Loucy (cell line): Measurements from ENCODE around the gene COL13A1.

ENCODE experiments used
- H2AFZ ChIP-seq: fragments of 200-600 bp; sonication (generic); 2 replicates; pipeline ENCODE4 v1.6.0; 2016; ENCODE audit warnings: antibody characterized with exemption, mild to moderate bottlenecking, low read length, moderate library complexity
- H3F3A ChIP-seq: fragments of 200-600 bp; 2 replicates; pipeline ENCODE4 v1.6.0; 2016; ENCODE audit warnings: antibody characterized with exemption, low read depth, mild to moderate bottlenecking
- H3K27me3 ChIP-seq: fragments of 200-600 bp; sonication (generic); 2 replicates; pipeline ENCODE4 v1.6.1; 2014; ENCODE audit warnings: low read length, mild to moderate bottlenecking; ENCODE audit not compliant: insufficient read depth, poor library complexity, severe bottlenecking
- H3K36me3 ChIP-seq: fragments of 200-600 bp; sonication (generic); 2 replicates; pipeline ENCODE4 v1.6.1; 2016; ENCODE audit warnings: low read length; ENCODE audit not compliant: insufficient read depth
- H3K4me1 ChIP-seq: fragments of 200-600 bp; sonication (generic); 2 replicates; pipeline ENCODE4 v1.5.1; 2014; ENCODE audit warnings: low read length, mild to moderate bottlenecking; ENCODE audit not compliant: insufficient read depth, poor library complexity, severe bottlenecking
- H3K4me2 ChIP-seq: fragments of 200-600 bp; sonication (generic); 2 replicates; pipeline ENCODE4 v1.6.0; 2014; ENCODE audit warnings: antibody characterized with exemption, low read length, low read depth, mild to moderate bottlenecking; ENCODE audit not compliant: poor library complexity, severe bottlenecking
- H3K4me3 ChIP-seq: fragments of 200-600 bp; sonication (generic); 2 replicates; pipeline ENCODE4 v1.5.1; 2014; ENCODE audit warnings: low read length, mild to moderate bottlenecking, mixed read lengths; ENCODE audit not compliant: poor library complexity, severe bottlenecking
- H3K79me2 ChIP-seq: fragments of 200-600 bp; sonication (generic); 2 replicates; pipeline ENCODE4 v1.6.1; 2014; ENCODE audit warnings: low read length; ENCODE audit not compliant: insufficient read depth
- H3K9ac ChIP-seq: fragments of 200-600 bp; sonication (generic); 2 replicates; pipeline ENCODE4 v1.6.0; 2014; ENCODE audit warnings: mild to moderate bottlenecking, low read depth, low read length, moderate library complexity; ENCODE audit not compliant: poor library complexity, severe bottlenecking
- H3K9me2 ChIP-seq: fragments of 200-600 bp; sonication (generic); replicated peaks from 2 replicates; pipeline ENCODE4 v1.6.1; 2016; ENCODE audit warnings: low read depth, low read length, mixed read lengths
- H3K9me3 ChIP-seq: fragments of 200-600 bp; sonication (generic); 2 replicates; pipeline ENCODE4 v1.6.1; 2014; ENCODE audit warnings: mild to moderate bottlenecking, antibody characterized with exemption, low read length, low read depth; ENCODE audit not compliant: insufficient read depth
- H4K20me1 ChIP-seq: fragments of 200-600 bp; sonication (generic); 2 replicates; pipeline ENCODE4 v1.6.0; 2014; ENCODE audit warnings: antibody characterized with exemption, low read length, mild to moderate bottlenecking; ENCODE audit not compliant: insufficient read depth, poor library complexity, severe bottlenecking
- EZH2phosphoT487 ChIP-seq: fragments of 200-600 bp; IDR thresholded peaks from 2 replicates; pipeline ENCODE4 v1.6.1; 2018; ENCODE audit warnings: antibody characterized with exemption, mild to moderate bottlenecking, moderate library complexity, borderline replicate concordance
- TF ChIP-seq, protein P1 (sequence below): fragments of 200-600 bp; sonication (generic); conservative IDR thresholded peaks from 2 replicates; pipeline ENCODE4 v1.5.1; 2014; ENCODE audit warnings: mild to moderate bottlenecking, antibody characterized with exemption, low read length

The COL13A1 gene

DNA sequence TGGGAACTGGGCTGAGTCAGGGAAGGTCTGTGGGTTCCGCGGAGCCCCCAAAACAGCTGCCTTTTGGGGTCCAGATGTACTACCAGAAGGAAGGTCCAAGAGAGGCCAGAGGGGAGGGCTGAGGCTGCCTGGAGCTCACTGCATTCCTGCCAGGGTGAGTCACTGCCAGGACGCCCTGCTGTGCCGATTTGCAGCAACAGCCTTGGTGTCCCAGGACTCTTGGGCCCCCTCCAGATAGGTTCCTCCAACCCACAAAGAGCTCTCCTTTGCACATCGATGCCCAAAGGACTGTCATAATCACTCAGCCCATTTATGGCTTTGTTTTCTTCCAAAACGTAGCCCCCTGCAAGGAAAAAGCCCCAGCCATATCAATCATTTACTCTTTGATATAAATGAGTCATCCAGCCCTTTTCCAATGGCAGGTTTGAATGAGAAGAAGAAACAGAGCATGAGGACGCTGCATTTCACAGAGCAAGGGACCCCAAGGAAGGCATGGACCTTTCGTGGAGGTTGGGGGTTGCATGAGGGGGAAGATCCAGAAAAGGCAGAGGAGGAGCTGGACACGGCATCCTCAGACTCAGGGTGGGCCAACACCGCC is 32.2 kb upstream of the COL13A1 start:
- Histone ChIP-seq H3K9me3 (no peaks in the 10 kb centered on the region), H3K36me3 (no peaks in the 10 kb centered on the region), H3K4me3 (no peak overlapping the region), H2AFZ (no peak overlapping the region), H3K9ac (no peak overlapping the region), H3K27me3 (no peaks in the 10 kb centered on the region), H3K4me1 (peaks cover 11% of the 10 kb centered on the region), H4K20me1 (no peaks in the 10 kb centered on the region), H3F3A (no peaks in the 10 kb centered on the region), H3K4me2 (no peak overlapping the region), H3K9me2 (no peaks in the 10 kb centered on the region), H3K79me2 (no peaks in the 10 kb centered on the region)
- TF ChIP-seq EZH2phosphoT487, result no peak
- TF ChIP-seq, protein P1, sequence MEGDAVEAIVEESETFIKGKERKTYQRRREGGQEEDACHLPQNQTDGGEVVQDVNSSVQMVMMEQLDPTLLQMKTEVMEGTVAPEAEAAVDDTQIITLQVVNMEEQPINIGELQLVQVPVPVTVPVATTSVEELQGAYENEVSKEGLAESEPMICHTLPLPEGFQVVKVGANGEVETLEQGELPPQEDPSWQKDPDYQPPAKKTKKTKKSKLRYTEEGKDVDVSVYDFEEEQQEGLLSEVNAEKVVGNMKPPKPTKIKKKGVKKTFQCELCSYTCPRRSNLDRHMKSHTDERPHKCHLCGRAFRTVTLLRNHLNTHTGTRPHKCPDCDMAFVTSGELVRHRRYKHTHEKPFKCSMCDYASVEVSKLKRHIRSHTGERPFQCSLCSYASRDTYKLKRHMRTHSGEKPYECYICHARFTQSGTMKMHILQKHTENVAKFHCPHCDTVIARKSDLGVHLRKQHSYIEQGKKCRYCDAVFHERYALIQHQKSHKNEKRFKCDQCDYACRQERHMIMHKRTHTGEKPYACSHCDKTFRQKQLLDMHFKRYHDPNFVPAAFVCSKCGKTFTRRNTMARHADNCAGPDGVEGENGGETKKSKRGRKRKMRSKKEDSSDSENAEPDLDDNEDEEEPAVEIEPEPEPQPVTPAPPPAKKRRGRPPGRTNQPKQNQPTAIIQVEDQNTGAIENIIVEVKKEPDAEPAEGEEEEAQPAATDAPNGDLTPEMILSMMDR, result no peak

DNA sequence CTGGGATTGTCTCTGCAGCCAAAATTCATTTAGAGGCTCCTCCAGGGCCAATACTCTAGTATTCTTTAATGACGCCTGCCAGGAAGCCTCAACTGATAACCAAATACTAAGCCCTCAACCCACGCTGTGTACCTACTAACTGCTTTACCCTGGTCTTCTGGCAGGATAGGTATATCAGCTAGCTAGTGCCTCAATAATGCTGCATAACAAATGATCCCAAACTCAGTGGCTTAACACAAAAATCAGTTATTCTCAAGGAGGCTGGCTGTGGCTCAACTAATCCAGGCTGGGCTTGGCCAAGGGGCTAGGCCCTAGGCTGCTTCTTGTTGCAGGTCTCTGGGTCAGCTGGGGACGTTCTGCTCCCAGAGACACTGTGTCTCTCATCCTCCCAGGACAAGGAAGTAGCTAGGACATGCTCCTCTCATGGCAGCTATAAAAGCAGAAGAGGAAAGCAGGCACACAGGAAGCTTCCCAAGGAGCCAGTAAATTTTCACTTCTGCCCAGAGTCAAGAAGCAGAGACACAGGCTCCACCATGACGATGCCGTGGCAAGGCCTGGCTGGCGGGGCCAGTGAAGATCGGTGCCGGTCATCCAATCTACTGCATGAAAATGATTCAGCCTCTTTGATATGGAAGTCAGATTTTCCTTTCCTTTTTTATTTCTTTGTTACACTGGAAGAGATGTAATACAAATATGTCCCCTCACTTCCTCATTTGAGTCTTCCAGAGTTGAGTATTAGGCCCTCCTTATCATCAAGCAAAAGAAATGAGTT is 28.6 kb upstream of the COL13A1 start:
- H3K36me3 ChIP-seq, result no peaks in the 10 kb centered on the region
- no peaks in the 10 kb centered on the region for H3K79me2 ChIP-seq
- no peak overlapping the region for H3K4me3 ChIP-seq
- H3K4me1 ChIP-seq, result peaks cover 16% of the 10 kb centered on the region
- no peaks in the 10 kb centered on the region for H4K20me1 ChIP-seq
- H3K4me2 ChIP-seq, result no peak overlapping the region
- no peaks in the 10 kb centered on the region for H3K9me3 ChIP-seq
- no peaks in the 10 kb centered on the region for H3K27me3 ChIP-seq
- no peaks in the 10 kb centered on the region for H3K9me2 ChIP-seq
- TF ChIP-seq, protein P1, result no peak
- no peak for TF ChIP-seq EZH2phosphoT487
- H2AFZ ChIP-seq, result no peak overlapping the region
- no peak overlapping the region for H3K9ac ChIP-seq
- H3F3A ChIP-seq, result no peaks in the 10 kb centered on the region

DNA sequence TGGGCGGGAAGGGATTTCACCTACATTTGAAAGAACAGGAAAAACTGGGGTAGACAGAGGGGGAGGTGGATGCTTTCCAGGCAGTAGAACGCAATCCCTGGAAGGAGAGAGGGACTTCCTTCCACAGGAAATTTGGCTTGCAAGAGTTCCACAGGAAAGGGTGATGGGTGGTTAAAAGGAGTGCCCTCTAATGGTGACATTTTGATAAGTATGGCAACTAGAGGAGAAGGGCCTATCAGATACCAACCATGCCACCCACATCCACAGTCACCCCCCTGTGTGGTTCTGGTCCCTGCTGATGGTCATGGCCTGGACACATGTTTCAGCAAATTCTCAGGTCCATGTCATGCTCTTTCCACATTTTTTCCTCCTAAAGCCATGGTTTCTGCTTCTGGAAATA is 27.1 kb upstream of the COL13A1 start:
- H4K20me1 ChIP-seq, result no peaks in the 10 kb centered on the region

More for the DNA sequence above, 27.1 kb upstream of the COL13A1 start:
- peak overlapping the region; percentile 25; the same call in 1 of the 2 replicates for H2AFZ ChIP-seq
- H3K4me3 ChIP-seq, result peak overlapping the region; percentile 18
- peaks cover 1% of the 10 kb centered on the region for H3K27me3 ChIP-seq
- no peaks in the 10 kb centered on the region for H3K36me3 ChIP-seq
- no peak overlapping the region for H3K9ac ChIP-seq
- no peaks in the 10 kb centered on the region for H3K79me2 ChIP-seq
- peaks cover 16% of the 10 kb centered on the region for H3K4me1 ChIP-seq
- H3K9me2 ChIP-seq, result no peaks in the 10 kb centered on the region
- TF ChIP-seq, protein P1, result peak; percentile 59
- no peak for TF ChIP-seq EZH2phosphoT487
- no peaks in the 10 kb centered on the region for H3F3A ChIP-seq
- no peaks in the 10 kb centered on the region for H3K9me3 ChIP-seq
- H3K4me2 ChIP-seq, result peak overlapping the region; percentile 48
